ENCODE data around the gene NOSIP. TPM values are rescaled to one million over a fixed set of nuclear protein-coding genes. Genes with fewer than 3 reads are reported as not detected.

Gene NOSIP
- total RNA-seq, 1 donor from 2014 or later: 73.1 TPM

DNA sequence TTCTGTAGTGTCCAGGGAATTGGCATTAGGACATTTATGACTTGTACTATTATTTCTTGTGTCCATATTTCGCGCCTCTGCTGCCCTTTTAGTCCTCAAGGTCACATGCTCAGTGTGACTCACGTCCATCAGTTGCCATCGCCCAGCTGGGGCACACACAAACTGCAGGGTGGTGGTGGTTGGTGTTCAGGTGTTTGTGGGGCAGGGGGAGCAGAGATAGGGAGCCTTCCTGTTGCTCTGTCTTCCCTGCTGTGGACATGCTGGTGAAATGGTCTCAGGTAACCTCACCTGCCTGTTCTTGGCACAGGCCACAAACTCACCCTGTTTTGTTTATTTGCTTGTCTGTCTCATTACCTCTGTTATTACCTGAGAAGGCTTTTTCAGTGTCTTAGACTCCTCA lies 33.0 kb upstream of the NOSIP start:
- Histone ChIP-seq H3K9ac (ENCODE audit: low read depth in 1 of 3, low read length in 3 of 3) (peak overlapping the region in 1 of 3 donors; percentile 33), H3K27me3 (ENCODE audit: control insufficient read depth in 3 of 3, insufficient read depth in 3 of 3, low read length in 3 of 3) (no peaks in the 10 kb centered on the region), H3K4me3 (ENCODE audit: low read length in 3 of 3) (peak overlapping the region in 1 of 3 donors; percentile 3), H3K9me3 (ENCODE audit: control insufficient read depth in 3 of 3, low read length in 3 of 3) (no peaks in the 10 kb centered on the region), H3K27ac (ENCODE audit: low read depth, low read length) (no peak overlapping the region), H3K4me1 (ENCODE audit: control insufficient read depth in 3 of 3, insufficient read depth in 3 of 3, low read length in 3 of 3) (peaks cover 0 to 12% (median 2%) of the 10 kb centered on the region in 3 donors), H3K36me3 (ENCODE audit: control insufficient read depth in 3 of 3, insufficient read depth in 3 of 3, low read length in 3 of 3) (peaks cover 39 to 49% (median 47%) of the 10 kb centered on the region in 3 donors)

DNA sequence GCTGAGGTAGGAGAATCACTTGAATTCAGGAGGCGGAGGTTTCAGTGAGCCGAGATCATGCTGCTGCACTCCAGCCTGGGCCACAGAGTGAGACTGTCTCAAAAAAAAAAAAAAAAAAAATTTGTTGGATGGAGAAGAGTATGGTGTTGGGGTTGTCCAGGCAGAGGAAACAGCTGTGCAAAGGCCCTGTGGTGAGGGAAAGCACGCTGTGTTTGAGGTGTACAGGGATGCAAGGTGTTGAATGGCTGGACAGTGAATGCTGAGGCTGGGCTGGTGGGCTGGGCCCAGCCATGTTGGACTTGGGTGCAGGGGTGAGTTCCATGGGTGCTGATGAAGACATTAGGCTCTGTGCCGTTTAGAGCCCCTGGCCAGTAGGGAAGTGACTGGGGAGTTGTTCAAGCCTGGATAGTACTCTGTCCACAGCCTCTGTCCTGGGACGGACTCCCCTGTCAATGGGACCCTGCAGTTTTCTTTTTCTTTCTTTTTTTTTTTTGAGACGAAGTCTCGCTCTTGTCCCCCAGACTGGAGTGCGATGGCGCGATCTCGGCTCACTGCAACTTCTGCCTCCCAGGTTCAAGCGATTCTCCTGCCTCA lies 29.2 kb upstream of the NOSIP start:
- no peak overlapping the region for H3K4me3 ChIP-seq (ENCODE audit: low read length in 3 of 3)
- H3K9ac ChIP-seq (ENCODE audit: low read depth in 1 of 3, low read length in 3 of 3): no peak overlapping the region
- H3K4me1 ChIP-seq (ENCODE audit: control insufficient read depth in 3 of 3, insufficient read depth in 3 of 3, low read length in 3 of 3): peaks cover 2 to 20% (median 7%) of the 10 kb centered on the region in 3 donors
- H3K9me3 ChIP-seq (ENCODE audit: control insufficient read depth in 3 of 3, low read length in 3 of 3): no peaks in the 10 kb centered on the region
- peaks cover 14 to 32% (median 20%) of the 10 kb centered on the region in 3 donors for H3K36me3 ChIP-seq (ENCODE audit: control insufficient read depth in 3 of 3, insufficient read depth in 3 of 3, low read length in 3 of 3)
- H3K27ac ChIP-seq (ENCODE audit: low read depth, low read length): no peak overlapping the region
- no peaks in the 10 kb centered on the region for H3K27me3 ChIP-seq (ENCODE audit: control insufficient read depth in 3 of 3, insufficient read depth in 3 of 3, low read length in 3 of 3)

DNA sequence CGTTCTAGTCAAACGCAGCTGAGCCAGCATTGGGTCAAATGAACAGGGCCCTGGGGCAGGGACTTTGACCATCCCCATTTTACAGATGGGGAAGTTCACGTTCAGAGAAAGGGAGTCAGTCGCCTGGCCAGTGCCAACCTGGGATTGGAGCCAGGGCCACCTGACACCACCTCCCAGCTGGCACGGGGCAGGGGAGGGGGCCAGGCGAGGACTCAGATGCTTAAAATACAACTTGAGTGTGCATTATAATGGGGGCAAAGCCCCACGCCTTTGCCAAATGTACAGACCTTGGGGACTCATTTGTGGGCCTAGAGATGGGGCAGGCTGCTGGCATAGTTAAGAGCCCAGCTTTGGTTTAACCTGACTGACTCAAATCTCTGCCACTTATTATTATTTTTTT lies 25.2 kb upstream of the NOSIP start:
- Histone ChIP-seq H3K4me3 (ENCODE audit: low read length in 3 of 3) (no peak overlapping the region), H3K36me3 (ENCODE audit: control insufficient read depth in 3 of 3, insufficient read depth in 3 of 3, low read length in 3 of 3) (peaks cover 17 to 41% (median 33%) of the 10 kb centered on the region in 3 donors), H3K4me1 (ENCODE audit: control insufficient read depth in 3 of 3, insufficient read depth in 3 of 3, low read length in 3 of 3) (peaks cover 0 to 8% (median 7%) of the 10 kb centered on the region in 3 donors), H3K9me3 (ENCODE audit: control insufficient read depth in 3 of 3, low read length in 3 of 3) (no peaks in the 10 kb centered on the region), H3K9ac (ENCODE audit: low read depth in 1 of 3, low read length in 3 of 3) (no peak overlapping the region), H3K27ac (ENCODE audit: low read depth, low read length) (peak overlapping the region; percentile 65), H3K27me3 (ENCODE audit: control insufficient read depth in 3 of 3, insufficient read depth in 3 of 3, low read length in 3 of 3) (no peaks in the 10 kb centered on the region)

DNA sequence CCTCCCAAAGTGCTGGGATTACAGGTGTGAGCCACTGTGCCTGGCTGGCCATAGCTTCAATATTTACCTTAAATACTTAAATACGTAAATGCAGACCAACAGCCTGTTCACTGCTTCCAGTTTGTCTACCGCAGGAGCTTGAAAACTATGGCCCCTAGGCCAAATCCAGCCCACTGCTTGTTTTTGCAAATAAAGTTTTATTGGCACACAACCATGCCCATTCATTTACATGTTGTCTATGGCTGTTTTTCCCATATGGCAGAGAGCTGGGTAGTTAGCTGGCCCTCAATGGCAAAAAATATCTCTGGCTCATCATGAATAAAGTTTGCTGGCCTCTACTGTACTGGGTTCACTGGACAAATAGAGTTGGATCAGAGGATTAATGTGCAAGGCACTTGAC lies 22.4 kb upstream of the NOSIP start:
- H3K27me3 ChIP-seq (ENCODE audit: control insufficient read depth in 3 of 3, insufficient read depth in 3 of 3, low read length in 3 of 3): no peaks in the 10 kb centered on the region
- H3K27ac ChIP-seq (ENCODE audit: low read depth, low read length): no peak overlapping the region
- H3K36me3 ChIP-seq (ENCODE audit: control insufficient read depth in 3 of 3, insufficient read depth in 3 of 3, low read length in 3 of 3): peaks cover 17 to 45% (median 36%) of the 10 kb centered on the region in 3 donors
- no peak overlapping the region for H3K4me3 ChIP-seq (ENCODE audit: low read length in 3 of 3)
- H3K9me3 ChIP-seq (ENCODE audit: control insufficient read depth in 3 of 3, low read length in 3 of 3): no peaks in the 10 kb centered on the region
- no peak overlapping the region for H3K9ac ChIP-seq (ENCODE audit: low read depth in 1 of 3, low read length in 3 of 3)
- peaks cover 0 to 8% (median 7%) of the 10 kb centered on the region in 3 donors for H3K4me1 ChIP-seq (ENCODE audit: control insufficient read depth in 3 of 3, insufficient read depth in 3 of 3, low read length in 3 of 3)

DNA sequence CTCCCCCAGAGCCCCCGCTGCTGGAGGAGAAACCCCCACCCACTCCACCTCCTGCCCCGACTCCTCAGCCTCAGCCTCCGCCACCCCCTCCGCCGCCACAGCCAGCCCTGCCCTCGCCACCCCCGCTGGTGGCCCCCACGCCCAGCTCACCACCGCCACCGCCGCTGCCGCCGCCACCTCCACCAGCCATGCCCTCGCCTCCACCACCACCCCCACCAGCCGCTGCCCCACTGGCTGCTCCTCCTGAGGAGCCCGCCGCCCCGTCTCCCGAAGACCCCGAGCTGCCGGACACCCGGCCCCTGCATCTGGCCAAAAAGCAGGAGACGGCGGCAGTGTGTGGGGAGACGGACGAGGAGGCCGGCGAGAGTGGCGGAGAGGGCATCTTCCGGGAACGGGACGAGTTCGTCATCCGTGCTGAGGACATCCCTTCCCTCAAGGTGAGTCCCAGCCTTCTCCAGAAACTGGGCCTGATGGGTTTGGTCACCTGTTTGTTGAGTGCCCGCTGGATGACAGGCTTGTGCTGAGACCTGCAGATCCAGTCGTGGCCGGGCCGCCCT lies 21.2 kb upstream of the NOSIP start:
- peaks cover 0 to 8% (median 7%) of the 10 kb centered on the region in 3 donors for H3K4me1 ChIP-seq (ENCODE audit: control insufficient read depth in 3 of 3, insufficient read depth in 3 of 3, low read length in 3 of 3)
- H3K9ac ChIP-seq (ENCODE audit: low read depth in 1 of 3, low read length in 3 of 3): no peak overlapping the region
- peaks cover 19 to 40% (median 37%) of the 10 kb centered on the region in 3 donors for H3K36me3 ChIP-seq (ENCODE audit: control insufficient read depth in 3 of 3, insufficient read depth in 3 of 3, low read length in 3 of 3)
- H3K9me3 ChIP-seq (ENCODE audit: control insufficient read depth in 3 of 3, low read length in 3 of 3): no peaks in the 10 kb centered on the region
- H3K4me3 ChIP-seq (ENCODE audit: low read length in 3 of 3): no peak overlapping the region
- H3K27me3 ChIP-seq (ENCODE audit: control insufficient read depth in 3 of 3, insufficient read depth in 3 of 3, low read length in 3 of 3): no peaks in the 10 kb centered on the region
- H3K27ac ChIP-seq (ENCODE audit: low read depth, low read length): no peak overlapping the region

DNA sequence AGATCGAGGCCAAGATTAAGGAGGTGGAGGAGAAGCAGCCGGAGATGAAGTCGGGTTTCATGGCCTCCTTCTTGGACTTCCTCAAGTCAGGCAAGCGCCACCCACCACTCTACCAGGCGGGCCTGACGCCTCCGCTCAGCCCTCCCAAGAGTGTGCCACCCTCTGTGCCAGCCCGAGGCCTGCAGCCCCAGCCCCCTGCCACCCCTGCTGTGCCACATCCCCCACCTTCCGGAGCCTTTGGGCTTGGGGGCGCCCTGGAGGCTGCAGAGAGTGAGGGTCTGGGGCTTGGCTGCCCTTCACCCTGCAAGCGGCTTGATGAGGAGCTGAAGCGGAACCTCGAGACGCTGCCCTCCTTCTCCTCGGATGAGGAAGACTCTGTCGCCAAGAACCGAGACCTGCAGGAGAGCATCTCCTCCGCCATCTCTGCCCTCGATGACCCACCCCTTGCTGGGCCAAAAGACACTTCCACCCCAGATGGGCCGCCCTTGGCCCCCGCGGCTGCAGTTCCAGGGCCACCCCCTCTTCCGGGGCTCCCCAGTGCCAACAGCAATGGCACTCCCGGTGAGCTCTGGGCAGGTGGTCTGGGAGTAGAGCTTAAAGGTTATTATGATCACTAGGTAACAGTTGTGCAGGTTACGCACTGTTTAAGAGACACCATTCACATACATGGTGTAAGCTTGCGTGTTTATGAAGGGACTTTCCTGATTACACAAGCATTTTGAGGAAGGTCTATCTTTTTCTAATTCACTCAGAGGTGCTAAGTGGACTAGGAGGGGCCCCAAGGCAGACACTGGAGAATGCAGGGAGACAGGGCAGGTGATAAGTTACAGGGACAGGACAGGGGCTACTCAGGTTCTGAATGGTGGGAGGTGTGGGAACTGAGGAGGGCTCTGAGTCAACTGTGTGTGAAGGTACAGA lies 19.3 kb upstream of the NOSIP start:
- Histone ChIP-seq H3K36me3 (ENCODE audit: control insufficient read depth in 3 of 3, insufficient read depth in 3 of 3, low read length in 3 of 3) (peaks cover 18 to 41% (median 40%) of the 10 kb centered on the region in 3 donors), H3K9me3 (ENCODE audit: control insufficient read depth in 3 of 3, low read length in 3 of 3) (no peaks in the 10 kb centered on the region), H3K27ac (ENCODE audit: low read depth, low read length) (no peak overlapping the region), H3K27me3 (ENCODE audit: control insufficient read depth in 3 of 3, insufficient read depth in 3 of 3, low read length in 3 of 3) (no peaks in the 10 kb centered on the region), H3K9ac (ENCODE audit: low read depth in 1 of 3, low read length in 3 of 3) (no peak overlapping the region), H3K4me3 (ENCODE audit: low read length in 3 of 3) (no peak overlapping the region), H3K4me1 (ENCODE audit: control insufficient read depth in 3 of 3, insufficient read depth in 3 of 3, low read length in 3 of 3) (no peaks in the 10 kb centered on the region)

DNA sequence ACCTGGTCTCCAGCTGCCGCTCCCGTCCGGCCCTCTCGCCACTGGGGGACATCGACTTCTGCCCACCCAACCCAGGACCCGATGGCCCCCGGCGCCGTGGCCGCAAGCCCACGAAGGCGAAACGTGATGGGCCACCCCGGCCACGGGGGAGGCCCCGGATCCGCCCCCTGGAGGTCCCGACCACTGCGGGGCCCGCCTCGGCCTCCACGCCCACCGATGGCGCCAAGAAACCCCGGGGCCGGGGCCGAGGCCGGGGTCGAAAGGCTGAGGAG lies 17.3 kb upstream of the NOSIP start:
- Histone ChIP-seq H3K36me3 (ENCODE audit: control insufficient read depth in 3 of 3, insufficient read depth in 3 of 3, low read length in 3 of 3) (peaks cover 17 to 39% (median 34%) of the 10 kb centered on the region in 3 donors), H3K9ac (ENCODE audit: low read depth in 1 of 3, low read length in 3 of 3) (no peak overlapping the region), H3K4me1 (ENCODE audit: control insufficient read depth in 3 of 3, insufficient read depth in 3 of 3, low read length in 3 of 3) (peaks cover 6 to 13% (median 8%) of the 10 kb centered on the region in 3 donors), H3K4me3 (ENCODE audit: low read length in 3 of 3) (no peak overlapping the region), H3K9me3 (ENCODE audit: control insufficient read depth in 3 of 3, low read length in 3 of 3) (no peaks in the 10 kb centered on the region), H3K27me3 (ENCODE audit: control insufficient read depth in 3 of 3, insufficient read depth in 3 of 3, low read length in 3 of 3) (no peaks in the 10 kb centered on the region), H3K27ac (ENCODE audit: low read depth, low read length) (no peak overlapping the region)

DNA sequence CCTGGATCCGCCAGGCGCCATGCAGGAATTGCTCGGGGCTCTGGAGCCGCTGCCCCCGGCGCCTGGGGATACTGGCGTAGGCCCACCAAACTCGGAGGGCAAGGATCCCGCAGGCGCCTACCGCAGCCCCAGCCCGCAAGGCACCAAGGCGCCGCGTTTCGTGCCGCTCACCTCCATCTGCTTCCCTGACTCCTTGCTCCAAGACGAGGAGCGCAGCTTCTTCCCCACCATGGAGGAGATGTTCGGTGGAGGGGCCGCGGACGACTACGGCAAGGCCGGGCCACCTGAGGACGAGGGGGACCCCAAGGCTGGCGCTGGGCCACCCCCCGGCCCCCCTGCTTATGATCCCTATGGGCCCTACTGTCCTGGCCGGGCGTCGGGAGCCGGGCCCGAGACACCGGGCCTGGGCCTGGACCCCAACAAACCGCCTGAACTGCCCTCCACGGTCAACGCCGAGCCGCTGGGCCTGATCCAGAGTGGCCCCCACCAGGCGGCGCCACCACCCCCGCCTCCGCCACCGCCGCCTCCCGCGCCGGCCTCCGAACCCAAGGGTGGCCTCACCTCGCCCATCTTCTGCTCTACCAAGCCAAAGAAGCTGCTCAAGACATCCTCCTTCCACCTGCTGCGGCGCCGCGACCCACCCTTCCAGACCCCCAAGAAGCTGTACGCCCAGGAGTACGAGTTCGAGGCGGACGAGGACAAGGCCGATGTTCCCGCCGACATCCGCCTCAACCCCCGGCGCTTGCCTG lies 16.8 kb upstream of the NOSIP start:
- peaks cover 16 to 38% (median 29%) of the 10 kb centered on the region in 3 donors for H3K36me3 ChIP-seq (ENCODE audit: control insufficient read depth in 3 of 3, insufficient read depth in 3 of 3, low read length in 3 of 3)
- no peaks in the 10 kb centered on the region for H3K27me3 ChIP-seq (ENCODE audit: control insufficient read depth in 3 of 3, insufficient read depth in 3 of 3, low read length in 3 of 3)
- H3K9me3 ChIP-seq (ENCODE audit: control insufficient read depth in 3 of 3, low read length in 3 of 3): no peaks in the 10 kb centered on the region
- H3K27ac ChIP-seq (ENCODE audit: low read depth, low read length): no peak overlapping the region
- H3K9ac ChIP-seq (ENCODE audit: low read depth in 1 of 3, low read length in 3 of 3): no peak overlapping the region
- H3K4me1 ChIP-seq (ENCODE audit: control insufficient read depth in 3 of 3, insufficient read depth in 3 of 3, low read length in 3 of 3): peaks cover 12 to 18% (median 13%) of the 10 kb centered on the region in 3 donors
- no peak overlapping the region for H3K4me3 ChIP-seq (ENCODE audit: low read length in 3 of 3)

DNA sequence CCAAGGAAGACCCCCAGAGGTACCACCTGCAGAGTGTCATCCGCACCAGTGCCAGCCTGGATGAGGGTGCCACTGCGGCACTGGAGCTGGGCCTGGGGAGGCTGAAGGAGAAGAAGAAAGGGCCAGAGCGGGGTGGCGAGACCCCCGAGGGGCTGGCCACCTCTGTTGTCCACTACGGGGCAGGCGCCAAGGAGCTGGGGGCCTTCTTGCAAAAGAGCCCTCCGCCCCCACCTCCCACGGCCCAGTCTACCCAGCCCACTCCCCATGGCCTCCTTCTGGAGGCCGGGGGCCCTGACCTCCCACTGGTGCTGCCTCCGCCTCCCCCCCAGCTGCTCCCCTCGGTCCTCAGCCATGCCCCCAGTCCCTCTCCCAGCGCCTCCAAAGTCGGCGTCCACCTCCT lies 16.1 kb upstream of the NOSIP start:
- peaks cover 12 to 20% (median 15%) of the 10 kb centered on the region in 3 donors for H3K4me1 ChIP-seq (ENCODE audit: control insufficient read depth in 3 of 3, insufficient read depth in 3 of 3, low read length in 3 of 3)
- peaks cover 12 to 33% (median 23%) of the 10 kb centered on the region in 3 donors for H3K36me3 ChIP-seq (ENCODE audit: control insufficient read depth in 3 of 3, insufficient read depth in 3 of 3, low read length in 3 of 3)

More for the DNA sequence above, 16.1 kb upstream of the NOSIP start:
- Histone ChIP-seq H3K4me3 (ENCODE audit: low read length in 3 of 3) (no peak overlapping the region), H3K9ac (ENCODE audit: low read depth in 1 of 3, low read length in 3 of 3) (no peak overlapping the region), H3K9me3 (ENCODE audit: control insufficient read depth in 3 of 3, low read length in 3 of 3) (no peaks in the 10 kb centered on the region), H3K27me3 (ENCODE audit: control insufficient read depth in 3 of 3, insufficient read depth in 3 of 3, low read length in 3 of 3) (no peaks in the 10 kb centered on the region), H3K27ac (ENCODE audit: low read depth, low read length) (no peak overlapping the region)

Data from skeletal muscle tissue (tissue), 4 donors.